Hepatocyte (in vitro differentiated cells): ENCODE measurements around the gene NT5E. TPM values are rescaled to one million over a fixed set of nuclear protein-coding genes. Genes with fewer than 3 reads are reported as not detected.

ENCODE experiments used
- DNase-seq: peaks from one replicate; pipeline ENCODE4 v3.0.0-alpha.2; 2016; ENCODE audit warnings: low spot score
- H2AFZ ChIP-seq: fragments of 200-600 bp; sonication (generic); 2 replicates; pipeline ENCODE4 v1.6.0; 2016; ENCODE audit warnings: antibody characterized with exemption, mild to moderate bottlenecking
- H3K27ac ChIP-seq: fragments of 200-600 bp; sonication (generic); 2 replicates; pipeline ENCODE4 v1.5.1; 2016; ENCODE audit warnings: mild to moderate bottlenecking
- H3K27me3 ChIP-seq: fragments of 200-600 bp; sonication (generic); 2 replicates; pipeline ENCODE4 v1.6.1; 2016
- H3K36me3 ChIP-seq: fragments of 200-600 bp; sonication (generic); replicated peaks from 2 replicates; pipeline ENCODE4 v1.5.1; 2016; ENCODE audit warnings: low read depth; ENCODE audit not compliant: insufficient read depth
- H3K4me1 ChIP-seq: fragments of 200-600 bp; sonication (generic); 2 replicates; pipeline ENCODE4 v1.5.1; 2016; ENCODE audit warnings: mild to moderate bottlenecking, moderate library complexity; ENCODE audit not compliant: insufficient read depth
- H3K4me2 ChIP-seq: fragments of 200-600 bp; sonication (generic); 2 replicates; pipeline ENCODE4 v1.6.0; 2016
- H3K4me3 ChIP-seq: fragments of 200-600 bp; sonication (generic); 2 replicates; pipeline ENCODE4 v1.5.1; 2016; ENCODE audit warnings: mild to moderate bottlenecking
- H3K79me2 ChIP-seq: fragments of 200-600 bp; sonication (generic); 2 replicates; pipeline ENCODE4 v1.6.0; 2017; ENCODE audit warnings: mild to moderate bottlenecking
- H3K9me2 ChIP-seq: fragments of 200-600 bp; sonication (generic); replicated peaks from 2 replicates; pipeline ENCODE4 v1.6.0; 2017; ENCODE audit warnings: mild to moderate bottlenecking; ENCODE audit not compliant: insufficient read depth
- H3K9me3 ChIP-seq: fragments of 200-600 bp; sonication (generic); 2 replicates; pipeline ENCODE4 v1.5.1; 2016; ENCODE audit warnings: low read depth, mild to moderate bottlenecking
- H4K20me1 ChIP-seq: fragments of 200-600 bp; sonication (generic); 2 replicates; pipeline ENCODE4 v1.6.0; 2016; ENCODE audit warnings: mild to moderate bottlenecking; ENCODE audit not compliant: insufficient read depth, poor library complexity, severe bottlenecking
- EZH2 ChIP-seq: fragments of 200-600 bp; sonication (generic); IDR thresholded peaks from 2 replicates; pipeline ENCODE4 v1.6.1; 2016; ENCODE audit warnings: antibody characterized with exemption, mild to moderate bottlenecking, borderline replicate concordance
- EZH2phosphoT487 ChIP-seq: fragments of 200-600 bp; sonication (generic); IDR thresholded peaks from one replicate; pipeline ENCODE4 v1.6.1; 2018; ENCODE audit warnings: antibody characterized with exemption, mild to moderate bottlenecking, low read depth, moderate library complexity; ENCODE audit not compliant: unreplicated experiment, severe bottlenecking
- WGBS: methylation state at CpG from one replicate; pipeline ENCODE4 v1.1.6; 2016; ENCODE audit warnings: low lambda C conversion rate; ENCODE audit errors: missing lambda C conversion rate; 5-methylcytosine and 5-hydroxymethylcytosine counted together
- polyA plus RNA-seq: library from polyadenylated mRNA; unstranded; fragments of >200 nt; fragmentation: Nextera tagmentation; extraction: Ambion mirVana; gene quantifications from 2 replicates; pipeline ENCODE4 v1.2.1, GENCODE V29; 2016
- total RNA-seq: library from RNA; depleted of rRNA; stranded (reverse); fragments of >200 nt; gene quantifications from 2 replicates; pipeline ENCODE4 v1.2.3, GENCODE V29; 2014
- TF ChIP-seq, protein P1 (sequence below): fragments of 200-600 bp; sonication (generic); IDR thresholded peaks from 2 replicates; pipeline ENCODE4 v1.5.1; 2016; ENCODE audit warnings: antibody characterized with exemption, mild to moderate bottlenecking; ENCODE audit not compliant: poor library complexity

Gene NT5E
- total and polyA plus RNA-seq, 2 experiments from 2014 or later, result 1.8 to 3.0 TPM

DNA sequence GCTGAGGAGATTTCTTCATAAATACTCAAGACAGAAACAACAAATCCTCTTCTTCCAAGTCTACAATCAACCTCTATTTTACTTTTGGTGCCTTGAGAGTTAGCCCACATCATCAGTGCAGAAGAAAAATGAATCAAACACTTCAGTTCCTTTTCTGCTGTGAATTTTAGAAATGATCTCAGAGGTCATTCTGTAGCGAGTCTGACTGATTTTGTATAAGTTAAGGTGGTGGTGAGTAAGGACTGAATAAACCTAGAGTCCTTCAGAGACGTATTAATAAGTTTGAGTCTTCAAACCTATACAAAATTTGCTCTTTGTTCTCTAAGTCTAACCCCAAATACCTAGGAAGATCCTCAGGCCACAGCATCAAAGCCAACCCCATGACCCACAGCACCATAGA lies 33.1 kb upstream of the NT5E start:
- WGBS, result 67% methylated on average over 2 of the region's 2 CpGs
- TF ChIP-seq, protein P1, sequence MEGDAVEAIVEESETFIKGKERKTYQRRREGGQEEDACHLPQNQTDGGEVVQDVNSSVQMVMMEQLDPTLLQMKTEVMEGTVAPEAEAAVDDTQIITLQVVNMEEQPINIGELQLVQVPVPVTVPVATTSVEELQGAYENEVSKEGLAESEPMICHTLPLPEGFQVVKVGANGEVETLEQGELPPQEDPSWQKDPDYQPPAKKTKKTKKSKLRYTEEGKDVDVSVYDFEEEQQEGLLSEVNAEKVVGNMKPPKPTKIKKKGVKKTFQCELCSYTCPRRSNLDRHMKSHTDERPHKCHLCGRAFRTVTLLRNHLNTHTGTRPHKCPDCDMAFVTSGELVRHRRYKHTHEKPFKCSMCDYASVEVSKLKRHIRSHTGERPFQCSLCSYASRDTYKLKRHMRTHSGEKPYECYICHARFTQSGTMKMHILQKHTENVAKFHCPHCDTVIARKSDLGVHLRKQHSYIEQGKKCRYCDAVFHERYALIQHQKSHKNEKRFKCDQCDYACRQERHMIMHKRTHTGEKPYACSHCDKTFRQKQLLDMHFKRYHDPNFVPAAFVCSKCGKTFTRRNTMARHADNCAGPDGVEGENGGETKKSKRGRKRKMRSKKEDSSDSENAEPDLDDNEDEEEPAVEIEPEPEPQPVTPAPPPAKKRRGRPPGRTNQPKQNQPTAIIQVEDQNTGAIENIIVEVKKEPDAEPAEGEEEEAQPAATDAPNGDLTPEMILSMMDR, result no peak
- TF ChIP-seq EZH2 (no peak), EZH2phosphoT487 (no peak)
- H3K4me1 ChIP-seq, result no peaks in the 10 kb centered on the region
- no peaks in the 10 kb centered on the region for H3K27me3 ChIP-seq
- no peak overlapping the region for H3K27ac ChIP-seq
- no peak for DNase-seq
- H3K79me2 ChIP-seq, result no peaks in the 10 kb centered on the region
- H3K36me3 ChIP-seq, result no peaks in the 10 kb centered on the region
- no peaks in the 10 kb centered on the region for H3K9me2 ChIP-seq
- H2AFZ ChIP-seq, result no peak overlapping the region
- no peaks in the 10 kb centered on the region for H4K20me1 ChIP-seq
- no peak overlapping the region for H3K4me3 ChIP-seq
- H3K4me2 ChIP-seq, result no peak overlapping the region
- no peaks in the 10 kb centered on the region for H3K9me3 ChIP-seq

DNA sequence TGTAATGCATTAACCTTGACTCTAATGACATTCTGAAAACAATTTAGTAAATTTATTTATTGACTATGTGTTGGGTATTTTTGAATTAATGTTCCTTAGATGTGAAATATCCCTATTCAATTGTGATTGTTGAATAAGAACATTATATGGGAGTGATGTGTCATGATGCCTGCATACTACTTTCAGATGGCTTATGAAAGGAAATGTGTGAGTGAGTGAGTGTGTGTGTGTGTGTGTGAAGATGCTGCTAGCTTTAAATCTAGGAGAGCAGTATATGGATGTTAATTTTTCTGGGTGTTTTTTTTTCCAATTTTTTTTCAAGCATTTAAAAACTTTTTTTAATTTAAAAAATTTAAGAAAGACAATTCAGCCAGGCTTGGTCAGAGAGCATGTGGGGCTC lies 32.5 kb upstream of the NT5E start:
- TF ChIP-seq EZH2 (no peak), EZH2phosphoT487 (no peak)
- TF ChIP-seq, protein P1, result no peak
- Histone ChIP-seq H3K4me2 (no peak overlapping the region), H3K27me3 (no peaks in the 10 kb centered on the region), H3K9me3 (no peaks in the 10 kb centered on the region), H3K4me1 (no peaks in the 10 kb centered on the region), H3K36me3 (no peaks in the 10 kb centered on the region), H3K27ac (no peak overlapping the region), H3K9me2 (no peaks in the 10 kb centered on the region), H4K20me1 (no peaks in the 10 kb centered on the region), H3K4me3 (no peak overlapping the region), H2AFZ (no peak overlapping the region), H3K79me2 (no peaks in the 10 kb centered on the region)
- DNase-seq, result no peak

DNA sequence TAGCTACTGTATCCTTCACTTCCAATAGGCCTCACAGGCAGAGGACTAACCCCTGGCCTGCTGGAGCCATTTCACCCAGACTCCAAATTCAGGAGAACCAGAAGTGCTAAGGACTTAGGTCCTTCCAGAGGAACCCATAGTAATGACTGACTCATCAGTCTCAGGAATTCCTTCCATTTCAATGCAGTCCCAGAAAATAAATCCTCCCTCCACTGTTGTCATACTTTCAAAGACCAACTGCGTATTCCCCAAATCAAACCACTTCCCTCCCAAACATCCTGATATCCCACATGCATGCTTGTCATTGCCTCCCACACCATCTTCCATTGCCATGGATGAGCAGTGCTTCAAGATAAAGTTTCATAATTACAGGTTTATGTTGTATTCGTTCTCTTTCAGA lies 31.8 kb upstream of the NT5E start:
- H3K9me3 ChIP-seq, result no peaks in the 10 kb centered on the region
- no peaks in the 10 kb centered on the region for H4K20me1 ChIP-seq
- H3K36me3 ChIP-seq, result no peaks in the 10 kb centered on the region
- no peak overlapping the region for H3K4me3 ChIP-seq
- H3K27ac ChIP-seq, result no peak overlapping the region
- H3K4me1 ChIP-seq, result no peaks in the 10 kb centered on the region
- no peak overlapping the region for H2AFZ ChIP-seq
- no peaks in the 10 kb centered on the region for H3K27me3 ChIP-seq
- no peak overlapping the region for H3K4me2 ChIP-seq
- H3K9me2 ChIP-seq, result no peaks in the 10 kb centered on the region
- no peak for TF ChIP-seq EZH2phosphoT487
- TF ChIP-seq, protein P1, result no peak
- TF ChIP-seq EZH2, result no peak
- 100% methylated on average over 2 of the region's 2 CpGs for WGBS
- DNase-seq, result no peak
- no peaks in the 10 kb centered on the region for H3K79me2 ChIP-seq

DNA sequence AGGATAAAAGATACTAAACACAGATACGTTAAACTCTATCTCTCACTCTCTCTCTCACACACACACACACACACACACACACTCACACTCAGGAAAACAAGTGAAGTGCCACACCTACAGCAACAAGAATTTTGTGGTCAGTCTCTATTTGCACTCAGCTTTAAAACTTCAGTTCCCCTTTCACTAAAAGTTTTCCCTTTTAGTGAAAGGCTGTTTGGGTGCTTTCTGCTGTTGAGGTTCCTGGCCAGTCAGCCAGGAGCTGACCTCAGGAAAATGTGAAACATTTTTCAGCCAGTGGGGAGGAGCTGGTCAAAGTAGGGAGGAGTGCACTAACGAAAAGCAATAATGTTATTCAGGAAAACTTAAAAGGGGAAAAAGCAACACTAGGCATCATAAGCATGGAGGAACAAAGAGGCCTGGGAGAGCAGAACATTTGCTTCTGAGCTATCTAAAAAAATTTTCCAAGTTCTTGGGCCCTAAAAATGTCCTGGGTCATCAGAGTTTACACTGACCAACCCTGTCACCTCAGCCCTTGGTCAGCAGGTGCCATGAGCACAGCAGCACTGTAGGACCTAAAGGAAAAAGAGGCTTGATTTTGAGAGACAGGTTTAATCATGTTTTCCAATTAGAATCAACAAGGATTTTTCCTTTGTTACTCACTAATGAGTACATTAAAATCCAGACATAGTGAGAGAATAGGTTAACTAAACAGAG lies 30.7 kb upstream of the NT5E start:
- Histone ChIP-seq H3K9me3 (no peaks in the 10 kb centered on the region), H2AFZ (no peak overlapping the region), H3K4me3 (no peak overlapping the region), H3K27me3 (no peaks in the 10 kb centered on the region), H3K36me3 (no peaks in the 10 kb centered on the region), H3K27ac (no peak overlapping the region), H3K4me1 (no peaks in the 10 kb centered on the region), H4K20me1 (no peaks in the 10 kb centered on the region), H3K4me2 (no peak overlapping the region), H3K79me2 (no peaks in the 10 kb centered on the region), H3K9me2 (no peaks in the 10 kb centered on the region)
- TF ChIP-seq, protein P1, result no peak
- no peak for TF ChIP-seq EZH2
- TF ChIP-seq EZH2phosphoT487, result no peak
- 53% methylated on average over 2 of the region's 2 CpGs for WGBS
- no peak for DNase-seq
